Activated naive CD8-positive, alpha-beta T cell (primary cell): ENCODE results near the gene ARV1.
"Not testable (repeated sequence)": the region's sequence is repeated elsewhere in the genome, so short reads cannot be mapped to it uniquely, and the experiment has no call there.

Experiments
- H3K27ac Mint-ChIP-seq: one replicate; pipeline ENCODE4 v1.8.0; 2021; ENCODE audit warnings: mixed read lengths
- H3K27me3 Mint-ChIP-seq: one replicate; pipeline ENCODE4 v1.8.0; 2021; ENCODE audit warnings: mixed read lengths
- H3K36me3 Mint-ChIP-seq: one replicate; pipeline ENCODE4 v1.8.0; 2021; ENCODE audit warnings: mixed read lengths
- H3K4me1 Mint-ChIP-seq: one replicate; pipeline ENCODE4 v1.8.0; 2021; ENCODE audit warnings: low read depth, mixed read lengths
- H3K4me3 Mint-ChIP-seq: one replicate; pipeline ENCODE4 v1.8.0; 2021; ENCODE audit warnings: mild to moderate bottlenecking, mixed read lengths
- H3K9me3 Mint-ChIP-seq: one replicate; pipeline ENCODE4 v1.8.0; 2021; ENCODE audit warnings: low read depth, mixed read lengths

Gene ARV1

GRCh38 chr1:230965535-230965934, 13.4 kb upstream of the ARV1 start:
- Mint-ChIP-seq H3K27me3 (no peaks in the 10 kb centered on the region), H3K4me3 (no peak overlapping the region), H3K9me3 (no peaks in the 10 kb centered on the region), H3K27ac (no peak overlapping the region), H3K36me3 (peaks cover 2% of the 10 kb centered on the region), H3K4me1 (peaks cover 52% of the 10 kb centered on the region)

DNA sequence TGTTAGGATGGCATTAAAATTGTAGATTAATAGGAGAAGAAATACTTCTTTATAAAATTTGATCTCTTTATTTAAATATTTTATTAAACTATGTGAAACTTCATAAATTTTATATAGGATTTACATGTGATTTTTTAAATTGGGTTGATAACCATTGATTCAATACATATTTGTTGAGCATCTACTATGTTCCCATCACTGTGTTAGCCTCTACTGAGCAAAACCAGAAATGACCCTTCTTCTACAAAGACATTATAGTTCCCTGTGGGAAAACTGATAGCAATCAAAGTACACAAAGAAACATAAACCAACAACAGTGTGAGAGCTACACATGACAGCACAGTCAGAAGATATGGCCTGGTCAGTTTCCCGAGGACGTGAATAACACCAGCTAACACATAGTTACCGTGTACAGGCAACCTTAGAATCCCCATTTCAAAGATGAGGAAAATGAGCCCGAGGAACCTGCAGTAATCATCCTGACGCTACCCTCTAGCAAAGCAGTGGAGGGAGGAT, 12.5 kb upstream of the ARV1 start:
- H3K9me3 Mint-ChIP-seq = no peaks in the 10 kb centered on the region
- no peak overlapping the region for H3K4me3 Mint-ChIP-seq
- H3K27ac Mint-ChIP-seq = no peak overlapping the region
- H3K36me3 Mint-ChIP-seq = no peaks in the 10 kb centered on the region
- H3K27me3 Mint-ChIP-seq = no peaks in the 10 kb centered on the region
- peaks cover 51% of the 10 kb centered on the region for H3K4me1 Mint-ChIP-seq

DNA sequence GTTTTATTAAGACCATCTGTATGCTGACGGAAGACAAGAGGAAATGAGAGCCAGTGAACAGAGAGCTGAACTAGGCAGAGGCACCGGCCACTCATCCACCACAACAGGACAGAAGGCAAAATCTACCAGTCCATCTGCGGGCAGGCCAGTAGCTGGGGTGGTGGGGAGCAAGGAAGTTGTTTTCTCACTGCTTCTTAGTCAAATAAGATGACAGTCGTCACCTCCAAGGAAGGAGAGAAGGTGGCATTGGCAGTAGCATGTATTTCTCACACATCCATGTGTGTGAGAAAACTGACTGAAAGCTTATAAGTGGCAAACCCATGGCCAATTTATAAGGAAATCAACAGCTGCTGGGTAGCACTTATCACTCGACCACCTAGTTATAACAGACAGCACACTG, 8.5 kb upstream of the ARV1 start:
- H3K36me3 Mint-ChIP-seq = peaks cover 2% of the 10 kb centered on the region
- H3K4me1 Mint-ChIP-seq = peaks cover 56% of the 10 kb centered on the region
- H3K27me3 Mint-ChIP-seq = no peaks in the 10 kb centered on the region
- H3K9me3 Mint-ChIP-seq = no peaks in the 10 kb centered on the region
- H3K4me3 Mint-ChIP-seq = no peak overlapping the region
- H3K27ac Mint-ChIP-seq = no peak overlapping the region

GRCh38 chr1:230971771-230972170, 7.1 kb upstream of the ARV1 start:
- H3K27ac Mint-ChIP-seq = peak overlapping the region; percentile 5
- H3K4me3 Mint-ChIP-seq = no peak overlapping the region
- no peaks in the 10 kb centered on the region for H3K9me3 Mint-ChIP-seq
- H3K4me1 Mint-ChIP-seq = peaks cover 68% of the 10 kb centered on the region
- no peaks in the 10 kb centered on the region for H3K27me3 Mint-ChIP-seq
- H3K36me3 Mint-ChIP-seq = peaks cover 2% of the 10 kb centered on the region

GRCh38 chr1:230972855-230973271, 6.0 kb upstream of the ARV1 start:
- H3K4me1 Mint-ChIP-seq = peaks cover 74% of the 10 kb centered on the region

GRCh38 chr1:230975636-230976035, 3.3 kb upstream of the ARV1 start:
- Mint-ChIP-seq H3K9me3 (no peaks in the 10 kb centered on the region), H3K27ac (no peak overlapping the region), H3K27me3 (no peaks in the 10 kb centered on the region), H3K36me3 (peaks cover 2% of the 10 kb centered on the region), H3K4me1 (peaks cover 69% of the 10 kb centered on the region), H3K4me3 (no peak overlapping the region)

More at GRCh38 chr1:230972855-230973271, 6.0 kb upstream of the ARV1 start:
- Mint-ChIP-seq H3K27me3 (no peaks in the 10 kb centered on the region), H3K36me3 (peaks cover 2% of the 10 kb centered on the region), H3K27ac (peak overlapping the region; percentile 86), H3K4me3 (peak overlapping the region; percentile 60), H3K9me3 (no peaks in the 10 kb centered on the region)

DNA sequence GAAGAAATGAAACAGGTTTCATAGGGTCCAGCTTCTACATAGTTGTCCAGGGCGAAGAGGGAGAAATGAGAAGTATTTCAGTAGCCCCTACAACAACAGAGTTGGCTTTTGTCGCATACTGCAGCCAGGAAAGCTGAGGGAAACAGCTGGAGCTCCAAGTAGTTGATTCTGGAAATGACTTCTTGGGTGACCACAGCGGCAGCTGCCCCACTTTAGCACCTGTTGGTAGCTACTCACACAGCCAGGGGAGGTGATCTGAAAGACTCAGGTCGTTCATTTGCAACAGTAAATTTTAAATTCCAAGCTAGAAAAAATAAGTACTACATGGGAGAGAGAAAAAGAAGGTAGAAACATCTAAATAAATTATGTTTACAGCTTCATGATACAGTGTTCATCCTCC, 2.5 kb upstream of the ARV1 start:
- no peaks in the 10 kb centered on the region for H3K27me3 Mint-ChIP-seq
- peak overlapping the region; percentile 98 for H3K27ac Mint-ChIP-seq
- H3K36me3 Mint-ChIP-seq = peaks cover 2% of the 10 kb centered on the region
- peaks cover 65% of the 10 kb centered on the region for H3K4me1 Mint-ChIP-seq
- H3K9me3 Mint-ChIP-seq = no peaks in the 10 kb centered on the region
- peak overlapping the region; percentile 98 for H3K4me3 Mint-ChIP-seq

DNA sequence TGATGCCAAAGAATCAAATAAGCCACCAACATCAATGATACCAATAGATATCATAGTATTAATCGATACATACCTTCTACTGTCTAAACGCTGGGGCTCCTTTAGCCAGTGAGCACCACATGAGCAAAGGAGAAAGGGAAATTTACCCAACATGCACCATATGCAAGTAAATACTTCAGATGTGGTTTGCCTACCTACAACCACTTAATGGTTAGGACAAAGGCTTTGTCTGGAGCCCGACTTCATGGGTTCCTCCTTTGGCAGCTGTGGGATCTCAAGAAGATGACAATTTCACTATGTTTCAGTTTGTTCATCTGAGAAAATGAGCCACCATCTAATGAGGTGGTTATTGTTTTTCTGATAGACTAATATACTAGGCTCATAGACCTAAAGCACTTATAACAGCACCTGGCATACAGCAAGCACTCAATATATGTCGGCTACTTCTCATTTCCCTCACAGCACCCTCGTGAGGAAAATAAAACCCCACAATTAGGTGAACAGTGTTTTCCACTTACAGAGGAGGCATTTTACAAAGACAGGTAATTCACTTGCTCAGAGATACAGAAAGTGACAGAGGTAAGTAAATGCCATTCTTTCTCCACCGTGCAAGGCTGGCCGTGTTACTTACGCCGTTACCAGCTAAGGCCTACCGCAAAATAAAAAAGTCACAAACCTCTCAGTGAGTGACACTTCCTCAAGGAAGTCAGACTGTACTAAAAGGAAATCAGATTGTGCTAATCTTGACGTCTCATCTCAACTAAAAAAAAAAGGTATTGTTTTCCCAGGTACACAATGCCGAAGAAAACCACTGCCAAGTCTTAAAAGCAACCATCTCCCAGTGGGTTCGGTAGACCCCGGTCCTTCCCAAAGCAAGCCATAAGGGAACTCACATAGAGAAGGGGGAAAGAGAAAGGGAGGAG, 1.8 kb upstream of the ARV1 start:
- peaks cover 58% of the 10 kb centered on the region for H3K4me1 Mint-ChIP-seq
- H3K27me3 Mint-ChIP-seq = no peaks in the 10 kb centered on the region
- H3K27ac Mint-ChIP-seq = peak overlapping the region; percentile 98
- H3K36me3 Mint-ChIP-seq = peaks cover 2% of the 10 kb centered on the region
- H3K4me3 Mint-ChIP-seq = peak overlapping the region; percentile 98
- H3K9me3 Mint-ChIP-seq = no peaks in the 10 kb centered on the region

GRCh38 chr1:230977761-230978490, 968 bp upstream of the ARV1 start:
- Mint-ChIP-seq H3K36me3 (peaks cover 2% of the 10 kb centered on the region), H3K27me3 (no peaks in the 10 kb centered on the region), H3K4me1 (peaks cover 49% of the 10 kb centered on the region), H3K27ac (peak overlapping the region; percentile 98), H3K9me3 (no peaks in the 10 kb centered on the region), H3K4me3 (peak overlapping the region; percentile 98)

GRCh38 chr1:230979389-230979716, 459 bp downstream of the ARV1 start:
- Mint-ChIP-seq H3K27me3 (no peaks in the 10 kb centered on the region), H3K4me3 (no peak overlapping the region), H3K9me3 (no peaks in the 10 kb centered on the region)

GRCh38 chr1:230979952-230980351, 1.1 kb downstream of the ARV1 start:
- Mint-ChIP-seq H3K4me1 (peaks cover 43% of the 10 kb centered on the region), H3K9me3 (no peaks in the 10 kb centered on the region), H3K4me3 (no peak overlapping the region), H3K27ac (peak overlapping the region; percentile 88), H3K27me3 (no peaks in the 10 kb centered on the region), H3K36me3 (no peaks in the 10 kb centered on the region)

More at GRCh38 chr1:230979389-230979716, 459 bp downstream of the ARV1 start:
- peaks cover 44% of the 10 kb centered on the region for H3K4me1 Mint-ChIP-seq
- no peaks in the 10 kb centered on the region for H3K36me3 Mint-ChIP-seq
- H3K27ac Mint-ChIP-seq = peak overlapping the region; percentile 88

DNA sequence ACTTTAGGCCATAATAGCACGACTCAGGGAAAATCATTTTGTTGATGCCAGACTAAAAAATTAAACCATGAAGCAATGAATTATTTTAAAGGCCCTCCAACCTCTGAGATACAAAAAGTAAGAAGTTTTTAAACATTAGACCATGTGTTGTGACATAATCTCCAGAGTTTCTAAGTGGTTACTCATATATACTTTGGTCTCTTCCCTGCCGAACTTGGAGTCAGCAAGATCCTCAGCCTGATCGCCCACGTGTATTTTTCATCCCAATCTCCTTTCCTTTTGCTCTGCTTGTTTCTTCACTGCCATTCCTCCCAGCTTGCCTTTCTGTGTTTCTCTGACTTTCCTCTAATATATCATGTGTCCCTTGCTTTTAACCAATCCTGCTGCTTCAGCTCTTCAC, 3.8 kb downstream of the ARV1 start:
- H3K9me3 Mint-ChIP-seq = no peaks in the 10 kb centered on the region
- peaks cover 33% of the 10 kb centered on the region for H3K4me1 Mint-ChIP-seq
- no peaks in the 10 kb centered on the region for H3K36me3 Mint-ChIP-seq
- H3K27me3 Mint-ChIP-seq = no peaks in the 10 kb centered on the region
- no peak overlapping the region for H3K4me3 Mint-ChIP-seq
- no peak overlapping the region for H3K27ac Mint-ChIP-seq

DNA sequence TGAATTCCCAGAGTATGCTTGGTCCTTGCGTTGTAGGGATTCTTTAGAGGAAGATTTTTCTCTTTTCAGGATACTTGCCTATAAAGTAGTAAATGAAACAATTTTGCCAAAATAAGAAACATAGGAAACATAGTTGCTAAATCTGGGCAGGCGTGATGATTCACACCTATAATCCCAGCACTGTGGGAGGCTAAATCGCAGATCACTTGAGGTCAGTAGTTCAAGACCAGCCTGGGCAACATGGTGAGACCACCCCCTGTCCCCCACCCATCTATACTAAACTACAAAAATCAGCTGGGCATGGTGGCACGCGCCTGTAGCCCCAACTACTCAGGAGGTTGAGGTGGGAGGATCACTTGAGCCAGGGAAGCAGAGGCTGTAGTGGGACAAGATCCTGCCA, 4.9 kb downstream of the ARV1 start:
- peaks cover 34% of the 10 kb centered on the region for H3K4me1 Mint-ChIP-seq
- H3K27me3 Mint-ChIP-seq = no peaks in the 10 kb centered on the region
- H3K9me3 Mint-ChIP-seq = no peaks in the 10 kb centered on the region
- H3K27ac Mint-ChIP-seq = no peak overlapping the region
- peaks cover 2% of the 10 kb centered on the region for H3K36me3 Mint-ChIP-seq
- H3K4me3 Mint-ChIP-seq = no peak overlapping the region

DNA sequence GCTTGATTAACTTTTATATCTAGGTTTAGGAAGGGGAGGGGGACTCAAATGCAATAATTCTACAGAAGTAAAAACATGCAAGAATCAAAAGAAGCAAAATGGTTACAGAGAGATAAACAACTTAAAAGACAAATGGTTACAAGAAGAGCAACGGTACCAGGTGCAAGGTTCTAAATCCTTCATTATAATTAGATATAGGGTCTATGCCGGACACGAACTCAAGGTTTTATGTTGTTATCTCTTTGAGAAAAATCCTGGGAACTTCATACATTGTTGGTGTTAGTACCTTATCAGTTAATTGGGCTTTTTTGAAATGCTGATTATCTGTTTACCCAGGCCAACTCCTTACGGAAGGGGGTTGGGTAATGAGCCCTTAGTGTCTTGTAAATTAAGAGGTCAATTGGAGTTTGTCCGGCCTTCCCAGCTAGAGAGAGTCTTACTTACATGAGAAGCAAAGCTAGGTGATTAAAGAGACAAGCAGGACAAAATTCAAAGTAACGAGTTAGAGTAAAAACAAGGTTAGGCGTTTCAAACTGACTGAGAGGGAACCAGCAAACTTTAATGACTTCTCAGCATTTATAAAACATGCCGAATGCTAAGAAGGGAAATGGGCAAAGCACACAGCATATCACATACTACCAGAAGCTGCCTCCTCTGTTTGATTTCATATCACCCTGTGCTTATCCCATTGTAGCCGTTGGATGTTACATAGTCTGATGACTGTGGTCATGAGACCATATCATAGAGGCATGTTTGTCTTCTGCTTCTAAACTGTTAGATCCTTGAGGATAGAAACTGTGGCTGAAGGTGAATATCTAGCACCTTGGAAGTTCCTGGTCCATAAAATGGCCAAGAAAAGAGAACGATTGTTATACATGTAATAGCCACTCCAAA, 6.0 kb downstream of the ARV1 start:
- not testable (repeated sequence) for H3K27ac Mint-ChIP-seq, H3K36me3 Mint-ChIP-seq, H3K27me3 Mint-ChIP-seq, H3K4me3 Mint-ChIP-seq, H3K9me3 Mint-ChIP-seq
- peaks cover 28% of the 10 kb centered on the region for H3K4me1 Mint-ChIP-seq
